OCI-LY1 (cell line): ENCODE results near the gene DHX32.

Experiments used
- CTCF ChIP-seq: fragments of 200-600 bp; sonication (generic), shearing (Covaris generic); IDR thresholded peaks from 2 replicates; pipeline ENCODE4 v1.5.1; 2017; ENCODE audit warnings: mild to moderate bottlenecking, antibody characterized with exemption, low read length, moderate library complexity, mixed read lengths
- EZH2 ChIP-seq: fragments of 200-600 bp; sonication (generic), shearing (Covaris generic); IDR thresholded peaks from 2 replicates; pipeline ENCODE4 v1.8.0; 2017; ENCODE audit warnings: borderline replicate concordance, mixed run types, mild to moderate bottlenecking, antibody characterized with exemption, low read length, moderate library complexity, mixed read lengths

- no peak for TF ChIP-seq CTCF
- TF ChIP-seq EZH2, result no peak
Measured at GRCh38 chr10:125859128-125859817, 21.8 kb downstream of the DHX32 start.
